NCI-H2196 treated with DMSO at 0.1 percent for 48 hours (cell line): ENCODE measurements around the gene SPEF2.
"Not testable (repeated sequence)": the region's sequence is repeated elsewhere in the genome, so short reads cannot be mapped to it uniquely, and the experiment has no call there.

Experiments used
- DNase-seq: peaks from one replicate; lab custom pipeline; 2025; ENCODE audit not compliant: unreplicated experiment; lab: John Stamatoyannopoulos, UW

Gene SPEF2

GRCh38 chr5:35657877-35658276 is 40.2 kb downstream of the SPEF2 start:
- no peak for DNase-seq

GRCh38 chr5:35659556-35659955 is 41.9 kb downstream of the SPEF2 start:
- no peak for DNase-seq

- no peak for DNase-seq
Observed at GRCh38 chr5:35660451-35660850, 42.8 kb downstream of the SPEF2 start.

DNA sequence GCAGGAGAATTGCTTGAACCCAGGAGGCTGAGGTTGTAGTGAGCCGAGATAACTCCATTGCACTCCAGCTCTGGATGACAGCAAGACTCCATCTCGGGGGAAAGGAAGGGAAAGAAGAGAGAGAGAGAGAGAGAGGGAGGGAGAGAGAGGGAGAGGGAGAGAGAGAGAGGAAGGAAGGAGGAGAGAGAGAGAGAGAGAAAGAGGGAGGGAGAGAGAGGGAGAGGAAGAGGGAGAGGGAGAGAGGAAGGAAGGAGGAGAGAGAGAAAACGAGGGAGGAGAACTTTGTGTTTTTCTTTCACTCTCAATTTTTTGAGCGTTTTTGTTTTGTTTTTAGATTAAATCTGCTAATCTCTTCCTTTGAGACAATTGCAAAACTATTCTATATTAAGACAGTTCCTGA is 46.9 kb downstream of the SPEF2 start:
- no peak for DNase-seq

- no peak for DNase-seq
Observed at GRCh38 chr5:35665096-35665495, 47.4 kb downstream of the SPEF2 start.

DNA sequence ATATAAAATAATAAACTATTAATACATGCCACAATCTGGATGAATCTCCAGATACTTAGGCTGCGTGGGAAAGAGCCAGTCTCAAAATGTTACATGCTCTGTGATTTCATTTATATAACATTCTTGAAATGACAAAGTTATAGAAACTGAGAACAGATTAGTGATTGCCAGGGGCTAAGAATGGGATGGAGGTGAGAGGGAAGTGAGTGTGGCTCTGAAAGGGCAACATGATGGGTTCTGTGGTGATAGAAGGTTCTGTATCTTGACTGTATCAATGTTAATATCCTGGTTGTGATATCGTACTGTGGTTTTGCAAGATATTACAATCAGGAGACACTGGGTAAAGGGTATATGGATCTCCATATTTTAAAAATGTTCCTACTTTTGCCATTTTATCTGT is 50.7 kb downstream of the SPEF2 start:
- DNase-seq: no peak

- no peak for DNase-seq
Observed at GRCh38 chr5:35668794-35669193, 51.1 kb downstream of the SPEF2 start.

DNA sequence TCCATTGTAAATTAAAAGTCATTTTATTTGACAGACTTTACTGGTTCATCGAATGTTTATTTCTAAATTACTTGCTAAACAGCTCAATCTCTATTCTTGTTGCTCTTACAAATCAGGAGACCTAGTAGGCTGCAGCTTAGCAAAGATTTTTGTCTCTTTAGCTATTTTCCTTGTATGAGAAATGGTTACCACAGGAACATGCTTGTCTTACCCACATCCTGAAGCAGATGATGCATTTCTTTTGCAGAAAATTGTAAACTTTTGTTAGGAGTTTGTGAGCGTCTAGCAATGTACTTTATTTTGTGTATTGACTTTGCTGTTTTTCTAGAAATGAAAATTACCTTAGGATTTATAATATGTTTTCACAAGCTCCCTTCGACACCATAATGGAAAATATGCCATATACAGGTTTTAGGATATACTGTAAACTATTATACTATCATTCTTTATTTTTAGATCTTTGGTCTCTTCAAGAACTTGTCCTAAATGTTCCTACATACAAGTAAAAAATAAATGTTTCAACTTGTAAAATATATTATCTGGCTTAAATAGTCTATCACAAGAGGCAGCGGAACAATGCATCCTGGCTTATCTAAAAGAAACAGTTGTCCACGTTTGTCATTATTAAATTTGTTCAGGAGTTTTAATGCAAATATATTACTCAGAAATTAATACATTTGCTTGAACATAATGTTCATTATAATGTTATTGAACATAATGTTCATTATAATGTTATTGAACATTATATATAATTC is 54.1 kb downstream of the SPEF2 start:
- no peak for DNase-seq

DNA sequence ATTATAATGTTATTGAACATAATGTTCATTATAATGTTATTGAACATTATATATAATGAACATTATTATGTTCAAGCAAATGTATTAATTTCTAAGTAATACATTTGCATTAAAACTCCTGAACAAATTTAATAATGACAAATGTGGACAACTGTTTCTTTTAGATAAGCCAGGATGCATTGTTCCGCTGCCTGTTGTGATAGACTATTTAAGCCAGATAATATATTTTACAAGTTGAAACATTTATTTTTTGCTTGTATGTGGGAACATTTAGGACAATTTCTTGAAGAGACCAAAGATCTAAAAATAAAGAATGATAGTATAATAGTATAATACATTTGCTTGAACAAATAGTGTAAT is 54.6 kb downstream of the SPEF2 start:
- DNase-seq: not testable (repeated sequence)

GRCh38 chr5:35672995-35673394 is 55.3 kb downstream of the SPEF2 start:
- DNase-seq: no peak

GRCh38 chr5:35674049-35674448 is 56.4 kb downstream of the SPEF2 start:
- no peak for DNase-seq

DNA sequence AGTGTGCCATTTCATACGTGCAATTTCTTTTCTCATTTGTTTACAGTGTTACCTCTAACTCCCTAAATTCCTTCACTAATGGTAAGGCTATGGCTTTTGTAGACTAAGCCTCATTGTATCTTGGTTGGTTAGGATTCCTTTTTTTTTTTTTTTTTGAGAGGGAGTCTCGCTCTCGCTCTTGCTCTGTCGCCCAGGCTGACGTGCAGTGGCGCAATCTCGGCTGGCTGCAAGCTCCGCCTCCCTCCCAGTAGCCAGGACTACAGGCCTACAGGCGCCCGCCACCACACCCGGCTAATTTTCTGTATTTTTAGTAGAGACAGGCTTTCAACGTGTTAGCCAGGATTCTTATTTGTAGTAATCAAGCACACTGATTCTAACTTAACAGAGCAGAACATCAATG is 57.7 kb downstream of the SPEF2 start:
- DNase-seq: no peak

DNA sequence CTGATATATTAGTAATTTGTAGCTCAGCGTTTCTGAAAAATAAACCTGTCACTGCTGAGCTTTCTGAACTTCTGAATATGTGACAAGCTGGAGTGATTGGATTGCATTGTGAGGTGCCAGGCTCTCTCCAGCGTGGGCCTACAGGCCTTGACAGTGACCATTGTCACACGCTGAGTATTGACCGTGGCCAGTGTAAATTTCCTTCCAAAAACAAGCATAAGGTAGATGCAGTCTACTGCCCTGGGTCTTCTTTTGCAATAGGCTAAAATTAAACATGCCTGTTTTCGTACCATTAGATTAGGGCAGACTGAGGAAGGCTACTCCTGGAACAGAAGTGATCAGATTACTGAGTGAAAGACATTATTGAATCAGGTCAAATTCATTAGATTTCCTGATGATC is 60.2 kb downstream of the SPEF2 start:
- no peak for DNase-seq

- no peak for DNase-seq
Observed at GRCh38 chr5:35678661-35679060, 61.0 kb downstream of the SPEF2 start.

DNA sequence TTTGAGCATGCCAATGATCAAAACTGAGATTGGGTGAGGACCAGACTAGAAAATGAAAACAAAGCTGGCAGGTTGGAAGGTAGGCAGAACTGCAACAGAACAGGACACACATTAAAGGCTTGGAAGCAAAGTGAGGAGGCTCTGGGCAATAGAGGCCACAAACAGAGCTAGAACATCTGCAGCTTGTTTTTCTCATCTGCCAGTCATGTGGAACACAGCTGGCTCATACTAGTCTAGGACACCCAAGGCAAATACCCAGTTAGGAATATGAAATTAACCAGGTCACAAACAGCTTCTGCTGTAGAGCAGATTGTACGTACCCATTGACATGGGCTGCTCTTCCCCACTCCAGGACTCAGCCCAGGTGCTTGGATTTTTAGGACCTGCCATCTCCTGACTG is 61.7 kb downstream of the SPEF2 start:
- DNase-seq: no peak

- no peak for DNase-seq
Observed at GRCh38 chr5:35681911-35682310, 64.2 kb downstream of the SPEF2 start.

- no peak for DNase-seq
Observed at GRCh38 chr5:35683466-35683865, 65.8 kb downstream of the SPEF2 start.

- no peak for DNase-seq
Observed at GRCh38 chr5:35685161-35685560, 67.5 kb downstream of the SPEF2 start.

GRCh38 chr5:35687961-35688360 is 70.3 kb downstream of the SPEF2 start:
- no peak for DNase-seq

GRCh38 chr5:35694481-35694880 is 76.8 kb downstream of the SPEF2 start:
- DNase-seq: no peak

DNA sequence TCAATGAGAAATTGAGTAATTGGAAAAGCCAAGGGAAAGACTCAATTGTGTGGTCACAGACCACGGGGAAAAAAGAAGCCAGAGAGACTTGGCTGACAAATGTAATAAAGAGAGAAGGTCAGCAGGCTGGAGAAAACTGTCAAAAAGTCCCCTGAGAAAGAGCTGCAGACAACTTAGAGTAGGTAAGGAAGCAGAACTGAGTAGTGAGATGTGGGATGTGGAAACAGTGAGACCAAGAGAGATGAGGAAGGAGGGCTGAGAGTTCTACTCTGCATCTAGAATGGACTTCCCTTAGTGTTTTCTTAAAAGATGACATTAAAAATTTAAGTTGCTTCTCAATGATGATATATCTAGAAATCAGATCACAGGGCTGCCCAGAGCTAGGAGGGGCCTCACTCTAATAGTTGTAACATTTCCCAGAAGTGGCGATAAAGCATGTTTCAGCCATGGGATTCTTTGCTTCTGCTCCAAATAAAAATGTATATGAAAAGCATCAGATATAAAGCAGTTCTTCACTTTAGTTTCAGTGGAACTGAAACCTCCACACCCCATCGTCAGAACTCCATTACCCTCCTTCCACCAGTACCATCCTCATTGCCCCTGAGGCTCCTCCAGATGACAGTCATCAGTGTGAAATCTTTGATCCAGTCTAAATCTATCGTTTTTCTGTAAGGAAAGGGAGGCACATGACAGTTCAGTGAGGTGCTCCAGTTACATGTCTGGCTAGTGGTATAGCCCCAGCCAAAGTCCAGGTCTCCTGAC is 80.6 kb downstream of the SPEF2 start:
- no peak for DNase-seq

- DNase-seq: no peak
Observed at GRCh38 chr5:35707659-35708058, 90.0 kb downstream of the SPEF2 start.

GRCh38 chr5:35709688-35710087 is 92.0 kb downstream of the SPEF2 start:
- no peak for DNase-seq
